Hepatocyte (in vitro differentiated cells): Measurements from ENCODE around the gene NIPA2. TPM values are rescaled to one million over a fixed set of nuclear protein-coding genes. Genes with fewer than 3 reads are reported as not detected.

Experiments used
- DNase-seq: peaks from one replicate; pipeline ENCODE4 v3.0.0-alpha.2; 2016; ENCODE audit warnings: low spot score
- H2AFZ ChIP-seq: fragments of 200-600 bp; sonication (generic); 2 replicates; pipeline ENCODE4 v1.6.0; 2016; ENCODE audit warnings: antibody characterized with exemption, mild to moderate bottlenecking
- H3K27ac ChIP-seq: fragments of 200-600 bp; sonication (generic); 2 replicates; pipeline ENCODE4 v1.5.1; 2016; ENCODE audit warnings: mild to moderate bottlenecking
- H3K27me3 ChIP-seq: fragments of 200-600 bp; sonication (generic); 2 replicates; pipeline ENCODE4 v1.6.1; 2016
- H3K36me3 ChIP-seq: fragments of 200-600 bp; sonication (generic); replicated peaks from 2 replicates; pipeline ENCODE4 v1.5.1; 2016; ENCODE audit warnings: low read depth; ENCODE audit not compliant: insufficient read depth
- H3K4me1 ChIP-seq: fragments of 200-600 bp; sonication (generic); 2 replicates; pipeline ENCODE4 v1.5.1; 2016; ENCODE audit warnings: mild to moderate bottlenecking, moderate library complexity; ENCODE audit not compliant: insufficient read depth
- H3K4me2 ChIP-seq: fragments of 200-600 bp; sonication (generic); 2 replicates; pipeline ENCODE4 v1.6.0; 2016
- H3K4me3 ChIP-seq: fragments of 200-600 bp; sonication (generic); 2 replicates; pipeline ENCODE4 v1.5.1; 2016; ENCODE audit warnings: mild to moderate bottlenecking
- H3K79me2 ChIP-seq: fragments of 200-600 bp; sonication (generic); 2 replicates; pipeline ENCODE4 v1.6.0; 2017; ENCODE audit warnings: mild to moderate bottlenecking
- H3K9me2 ChIP-seq: fragments of 200-600 bp; sonication (generic); replicated peaks from 2 replicates; pipeline ENCODE4 v1.6.0; 2017; ENCODE audit warnings: mild to moderate bottlenecking; ENCODE audit not compliant: insufficient read depth
- H3K9me3 ChIP-seq: fragments of 200-600 bp; sonication (generic); 2 replicates; pipeline ENCODE4 v1.5.1; 2016; ENCODE audit warnings: low read depth, mild to moderate bottlenecking
- H4K20me1 ChIP-seq: fragments of 200-600 bp; sonication (generic); 2 replicates; pipeline ENCODE4 v1.6.0; 2016; ENCODE audit warnings: mild to moderate bottlenecking; ENCODE audit not compliant: insufficient read depth, poor library complexity, severe bottlenecking
- CTCF ChIP-seq: fragments of 200-600 bp; sonication (generic); IDR thresholded peaks from 2 replicates; pipeline ENCODE4 v1.5.1; 2016; ENCODE audit warnings: antibody characterized with exemption, mild to moderate bottlenecking; ENCODE audit not compliant: poor library complexity
- EZH2 ChIP-seq: fragments of 200-600 bp; sonication (generic); IDR thresholded peaks from 2 replicates; pipeline ENCODE4 v1.6.1; 2016; ENCODE audit warnings: antibody characterized with exemption, mild to moderate bottlenecking, borderline replicate concordance
- EZH2phosphoT487 ChIP-seq: fragments of 200-600 bp; sonication (generic); IDR thresholded peaks from one replicate; pipeline ENCODE4 v1.6.1; 2018; ENCODE audit warnings: antibody characterized with exemption, mild to moderate bottlenecking, low read depth, moderate library complexity; ENCODE audit not compliant: unreplicated experiment, severe bottlenecking
- WGBS: methylation state at CpG from one replicate; pipeline ENCODE4 v1.1.6; 2016; ENCODE audit warnings: low lambda C conversion rate; ENCODE audit errors: missing lambda C conversion rate; 5-methylcytosine and 5-hydroxymethylcytosine counted together
- polyA plus RNA-seq: library from polyadenylated mRNA; unstranded; fragments of >200 nt; fragmentation: Nextera tagmentation; extraction: Ambion mirVana; gene quantifications from 2 replicates; pipeline ENCODE4 v1.2.1, GENCODE V29; 2016
- total RNA-seq: library from RNA; depleted of rRNA; stranded (reverse); fragments of >200 nt; gene quantifications from 2 replicates; pipeline ENCODE4 v1.2.3, GENCODE V29; 2014

Gene NIPA2
- total and polyA plus RNA-seq, 2 experiments from 2014 or later = 52.7 to 77.2 TPM

DNA sequence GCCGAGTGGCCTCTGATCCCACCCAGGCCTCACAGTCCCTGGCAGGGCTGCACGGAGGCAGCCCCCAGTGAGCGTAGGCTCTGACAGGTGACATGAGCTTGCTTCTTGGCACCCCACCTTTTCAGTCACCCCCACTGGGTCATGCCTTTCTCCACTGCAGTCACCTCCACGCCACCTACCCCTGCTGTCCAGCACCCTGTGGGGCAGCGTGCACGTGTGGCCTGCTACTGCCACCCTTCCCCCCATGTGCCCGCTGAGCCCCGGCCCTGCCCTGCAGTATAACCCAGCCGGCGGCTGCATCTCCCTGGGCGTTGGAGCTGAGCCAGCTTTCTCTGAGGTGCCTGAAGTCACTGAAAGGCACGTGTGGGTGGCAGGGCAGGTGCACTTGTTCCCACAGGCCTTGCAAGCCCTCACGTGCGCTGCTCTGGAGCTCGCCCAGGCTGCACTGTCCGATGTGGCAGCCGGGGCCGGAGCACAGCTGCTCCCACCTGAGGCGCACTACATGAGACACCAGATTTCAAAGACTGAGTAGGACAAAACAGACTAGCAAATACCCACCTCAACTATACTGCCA, 65.6 kb downstream of the NIPA2 start:
- H3K9me3 ChIP-seq = no peaks in the 10 kb centered on the region
- H3K9me2 ChIP-seq = no peaks in the 10 kb centered on the region
- no peak overlapping the region for H2AFZ ChIP-seq
- H3K4me2 ChIP-seq = no peak overlapping the region
- H4K20me1 ChIP-seq = no peaks in the 10 kb centered on the region
- no peaks in the 10 kb centered on the region for H3K4me1 ChIP-seq
- H3K27ac ChIP-seq = no peak overlapping the region
- H3K79me2 ChIP-seq = no peaks in the 10 kb centered on the region
- DNase-seq = no peak
- H3K4me3 ChIP-seq = no peak overlapping the region
- TF ChIP-seq CTCF = no peak
- no peak for TF ChIP-seq EZH2phosphoT487
- no peak for TF ChIP-seq EZH2
- 91% methylated on average over 19 of the region's 19 CpGs for WGBS
- H3K27me3 ChIP-seq = no peaks in the 10 kb centered on the region
- no peaks in the 10 kb centered on the region for H3K36me3 ChIP-seq

GRCh38 chr15:22904736-22905135, 66.3 kb downstream of the NIPA2 start:
- no peak for DNase-seq
- Histone ChIP-seq H3K4me3 (no peak overlapping the region), H3K9me3 (no peaks in the 10 kb centered on the region), H4K20me1 (no peaks in the 10 kb centered on the region), H3K36me3 (no peaks in the 10 kb centered on the region), H3K79me2 (no peaks in the 10 kb centered on the region), H3K4me1 (no peaks in the 10 kb centered on the region), H3K9me2 (no peaks in the 10 kb centered on the region), H3K27me3 (no peaks in the 10 kb centered on the region), H3K4me2 (no peak overlapping the region), H3K27ac (no peak overlapping the region), H2AFZ (no peak overlapping the region)
- TF ChIP-seq CTCF (no peak), EZH2 (no peak), EZH2phosphoT487 (no peak)
- WGBS = 92% methylated on average over 11 of the region's 11 CpGs

DNA sequence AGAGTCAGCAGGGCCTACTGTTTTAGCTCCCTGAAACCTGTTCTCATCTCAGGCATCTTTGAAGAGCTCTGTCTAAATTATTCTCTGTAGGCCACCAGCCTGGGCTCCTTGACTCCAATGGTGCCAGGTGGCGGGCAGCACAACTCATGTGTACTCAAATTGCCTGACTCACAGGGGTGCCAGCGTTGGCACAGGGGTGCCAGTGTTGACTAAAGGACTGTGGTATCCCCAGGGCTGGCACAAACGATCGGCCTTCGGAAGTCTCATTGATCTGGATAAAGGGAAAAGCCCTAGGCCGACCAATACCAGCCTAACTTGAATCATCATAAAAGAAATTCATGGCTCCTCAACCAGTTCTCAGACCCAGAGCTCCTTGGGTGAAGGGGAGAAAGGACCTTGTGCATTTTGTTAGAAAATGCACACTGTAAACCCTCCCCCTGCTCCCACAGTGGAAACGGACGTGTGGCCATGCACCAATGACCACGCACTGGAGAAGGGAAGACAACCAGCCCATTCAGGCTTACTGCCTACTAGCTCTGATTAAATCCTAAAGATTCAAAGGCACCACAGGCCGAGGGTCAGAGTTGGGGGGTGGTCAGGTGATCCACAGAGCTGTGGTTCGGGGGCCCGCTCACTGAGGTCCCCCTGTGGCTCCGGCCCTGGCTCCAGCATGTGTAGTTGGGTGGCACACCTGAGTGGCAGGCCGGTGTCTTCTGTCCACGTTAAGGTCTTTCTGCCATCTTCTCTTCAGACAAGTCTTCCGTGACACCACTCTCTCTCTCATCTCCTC, 68.9 kb downstream of the NIPA2 start:
- Histone ChIP-seq H3K4me3 (no peak overlapping the region), H3K9me3 (no peaks in the 10 kb centered on the region), H3K27ac (no peak overlapping the region), H3K79me2 (no peaks in the 10 kb centered on the region), H4K20me1 (no peaks in the 10 kb centered on the region), H3K36me3 (no peaks in the 10 kb centered on the region), H3K4me2 (no peak overlapping the region), H3K9me2 (no peaks in the 10 kb centered on the region), H3K27me3 (no peaks in the 10 kb centered on the region), H3K4me1 (no peaks in the 10 kb centered on the region), H2AFZ (no peak overlapping the region)
- TF ChIP-seq EZH2phosphoT487 (no peak), CTCF (no peak)
- WGBS = 92% methylated on average over 16 of the region's 16 CpGs
- DNase-seq = no peak
